DMS153 treated with DMSO at 0.1 percent for 48 hours (cell line): Measurements from ENCODE around the gene POLD1.
"Not testable (repeated sequence)": the region's sequence is repeated elsewhere in the genome, so short reads cannot be mapped to it uniquely, and the experiment has no call there.

Experiments
- DNase-seq: peaks from one replicate; lab custom pipeline; 2025; ENCODE audit not compliant: unreplicated experiment; lab: John Stamatoyannopoulos, UW

POLD1 gene

GRCh38 chr19:50433201-50434180, 49.3 kb downstream of the POLD1 start:
- no peak for DNase-seq

- no peak for DNase-seq
Observed at GRCh38 chr19:50434525-50434924, 50.4 kb downstream of the POLD1 start.

GRCh38 chr19:50435221-50435620, 51.1 kb downstream of the POLD1 start:
- DNase-seq: no peak

GRCh38 chr19:50435627-50436026, 51.5 kb downstream of the POLD1 start:
- DNase-seq: no peak

- no peak for DNase-seq
Observed at GRCh38 chr19:50437862-50438449, 53.8 kb downstream of the POLD1 start.

- DNase-seq: not testable (repeated sequence)
Observed at GRCh38 chr19:50439130-50439529, 55.0 kb downstream of the POLD1 start.

- no peak for DNase-seq
Observed at GRCh38 chr19:50444059-50444458, 59.9 kb downstream of the POLD1 start.

GRCh38 chr19:50447053-50447452, 62.9 kb downstream of the POLD1 start:
- no peak for DNase-seq

GRCh38 chr19:50447750-50448149, 63.6 kb downstream of the POLD1 start:
- no peak for DNase-seq

GRCh38 chr19:50449236-50449899, 65.2 kb downstream of the POLD1 start:
- DNase-seq: no peak

GRCh38 chr19:50450369-50451222, 66.4 kb downstream of the POLD1 start:
- no peak for DNase-seq

GRCh38 chr19:50451223-50451534, 67.0 kb downstream of the POLD1 start:
- DNase-seq: no peak

- DNase-seq: no peak
Observed at GRCh38 chr19:50453243-50453642, 69.1 kb downstream of the POLD1 start.

GRCh38 chr19:50455992-50456391, 71.8 kb downstream of the POLD1 start:
- DNase-seq: no peak

- DNase-seq: no peak
Observed at GRCh38 chr19:50457300-50457699, 73.2 kb downstream of the POLD1 start.

GRCh38 chr19:50458396-50459066, 74.4 kb downstream of the POLD1 start:
- DNase-seq: no peak

GRCh38 chr19:50459067-50459456, 74.9 kb downstream of the POLD1 start:
- DNase-seq: no peak

GRCh38 chr19:50459638-50460037, 75.5 kb downstream of the POLD1 start:
- no peak for DNase-seq

GRCh38 chr19:50460161-50460765, 76.1 kb downstream of the POLD1 start:
- DNase-seq: no peak
